Mesothelial cell of epicardium (in vitro differentiated cells): ENCODE data around the gene DNPH1. TPM values are rescaled to one million over a fixed set of nuclear protein-coding genes. Genes with fewer than 3 reads are reported as not detected.

Experiments used
- DNase-seq, 2 experiments: peaks; one replicate each; pipeline ENCODE4 v3.0.0; 2021; ENCODE audit warnings: low spot score in 2 of 2; ENCODE audit not compliant: unreplicated experiment in 2 of 2
- H3K27ac Mint-ChIP-seq: 2 replicates; pipeline ENCODE4 v1.8.0; 2021; ENCODE audit warnings: mixed read lengths
- H3K27me3 Mint-ChIP-seq: 2 replicates; pipeline ENCODE4 v1.8.0; 2021; ENCODE audit warnings: low read depth, mixed read lengths
- H3K36me3 Mint-ChIP-seq: 2 replicates; pipeline ENCODE4 v1.8.0; 2021; ENCODE audit warnings: mixed read lengths
- H3K4me1 Mint-ChIP-seq: 2 replicates; pipeline ENCODE4 v1.8.0; 2021; ENCODE audit warnings: mixed read lengths
- H3K4me3 Mint-ChIP-seq: 2 replicates; pipeline ENCODE4 v1.8.0; 2021; ENCODE audit warnings: mild to moderate bottlenecking, moderate library complexity, mixed read lengths
- H3K9me3 Mint-ChIP-seq: 2 replicates; pipeline ENCODE4 v1.8.0; 2021; ENCODE audit warnings: mixed read lengths
- total RNA-seq: library from RNA; stranded (reverse); gene quantifications from 3 replicates; pipeline ENCODE4 v1.2.1, GENCODE V29; 2021
- TF ChIP-seq, protein P1 (sequence below): fragments of 200-600 bp; sonication (generic); IDR thresholded peaks from one replicate; pipeline ENCODE4 v1.5.0; 2021; ENCODE audit warnings: antibody characterized with exemption; ENCODE audit not compliant: unreplicated experiment

The DNPH1 gene
- total RNA-seq, 1 donor from 2014 or later: 52.3 TPM

DNA sequence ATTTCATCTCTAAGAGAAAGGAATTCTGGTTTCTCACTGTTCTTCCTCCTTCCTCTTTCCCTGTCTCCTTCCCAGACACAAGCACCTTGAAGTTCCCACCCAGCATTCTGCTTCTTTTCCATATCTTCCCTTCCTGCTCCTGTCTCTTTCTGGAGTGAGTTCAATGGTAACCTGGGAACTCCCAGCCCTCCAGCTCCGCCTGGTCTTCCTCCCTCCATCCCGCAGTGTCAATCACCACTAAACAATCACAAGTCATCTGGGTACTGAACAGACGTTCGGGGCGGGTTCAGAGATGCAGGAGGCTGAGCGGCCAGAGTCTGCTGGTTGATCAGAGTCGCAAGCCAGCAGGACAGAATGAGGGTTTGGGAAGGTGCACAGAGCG lies 21.7 kb upstream of the DNPH1 start:
- Mint-ChIP-seq H3K27me3 (peaks cover 36% of the 10 kb centered on the region), H3K4me1 (peaks cover 31% of the 10 kb centered on the region), H3K27ac (no peak overlapping the region), H3K36me3 (no peaks in the 10 kb centered on the region), H3K9me3 (no peaks in the 10 kb centered on the region), H3K4me3 (no peak overlapping the region)
- no peak for DNase-seq
- TF ChIP-seq, protein P1, sequence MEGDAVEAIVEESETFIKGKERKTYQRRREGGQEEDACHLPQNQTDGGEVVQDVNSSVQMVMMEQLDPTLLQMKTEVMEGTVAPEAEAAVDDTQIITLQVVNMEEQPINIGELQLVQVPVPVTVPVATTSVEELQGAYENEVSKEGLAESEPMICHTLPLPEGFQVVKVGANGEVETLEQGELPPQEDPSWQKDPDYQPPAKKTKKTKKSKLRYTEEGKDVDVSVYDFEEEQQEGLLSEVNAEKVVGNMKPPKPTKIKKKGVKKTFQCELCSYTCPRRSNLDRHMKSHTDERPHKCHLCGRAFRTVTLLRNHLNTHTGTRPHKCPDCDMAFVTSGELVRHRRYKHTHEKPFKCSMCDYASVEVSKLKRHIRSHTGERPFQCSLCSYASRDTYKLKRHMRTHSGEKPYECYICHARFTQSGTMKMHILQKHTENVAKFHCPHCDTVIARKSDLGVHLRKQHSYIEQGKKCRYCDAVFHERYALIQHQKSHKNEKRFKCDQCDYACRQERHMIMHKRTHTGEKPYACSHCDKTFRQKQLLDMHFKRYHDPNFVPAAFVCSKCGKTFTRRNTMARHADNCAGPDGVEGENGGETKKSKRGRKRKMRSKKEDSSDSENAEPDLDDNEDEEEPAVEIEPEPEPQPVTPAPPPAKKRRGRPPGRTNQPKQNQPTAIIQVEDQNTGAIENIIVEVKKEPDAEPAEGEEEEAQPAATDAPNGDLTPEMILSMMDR: no peak

DNA sequence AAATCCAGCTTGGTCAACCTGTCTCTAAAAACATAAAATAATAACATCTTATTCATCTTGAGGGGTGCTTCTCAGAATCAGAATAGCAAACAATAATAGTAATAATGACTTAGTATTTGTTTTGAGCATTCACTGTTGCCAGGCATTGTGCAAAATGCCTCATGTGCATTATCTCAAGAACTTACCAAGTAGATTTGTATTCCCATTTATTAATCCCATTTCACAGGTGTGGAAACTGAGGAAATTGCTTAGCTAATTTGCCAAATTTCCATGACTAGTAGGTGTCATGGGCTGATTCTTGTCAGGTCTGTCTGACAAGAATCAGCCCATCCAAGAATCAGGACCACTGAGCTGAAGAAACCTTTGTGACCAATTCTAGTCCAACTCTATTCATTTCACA lies 19.5 kb upstream of the DNPH1 start:
- Mint-ChIP-seq H3K27me3 (peaks cover 34% of the 10 kb centered on the region), H3K9me3 (no peaks in the 10 kb centered on the region), H3K4me1 (peaks cover 27% of the 10 kb centered on the region), H3K27ac (no peak overlapping the region), H3K36me3 (no peaks in the 10 kb centered on the region), H3K4me3 (no peak overlapping the region)
- TF ChIP-seq, protein P1: no peak
- no peak for DNase-seq

- H3K4me1 Mint-ChIP-seq: peaks cover 27% of the 10 kb centered on the region
- peak overlapping the region; percentile 68 for H3K27ac Mint-ChIP-seq
- no peaks in the 10 kb centered on the region for H3K9me3 Mint-ChIP-seq
- no peak for DNase-seq
- TF ChIP-seq, protein P1: no peak
- peaks cover 33% of the 10 kb centered on the region for H3K27me3 Mint-ChIP-seq
- peak overlapping the region; percentile 78 for H3K4me3 Mint-ChIP-seq
- no peaks in the 10 kb centered on the region for H3K36me3 Mint-ChIP-seq
Observed at GRCh38 chr6:43248101-43248500, 18.8 kb upstream of the DNPH1 start.

DNA sequence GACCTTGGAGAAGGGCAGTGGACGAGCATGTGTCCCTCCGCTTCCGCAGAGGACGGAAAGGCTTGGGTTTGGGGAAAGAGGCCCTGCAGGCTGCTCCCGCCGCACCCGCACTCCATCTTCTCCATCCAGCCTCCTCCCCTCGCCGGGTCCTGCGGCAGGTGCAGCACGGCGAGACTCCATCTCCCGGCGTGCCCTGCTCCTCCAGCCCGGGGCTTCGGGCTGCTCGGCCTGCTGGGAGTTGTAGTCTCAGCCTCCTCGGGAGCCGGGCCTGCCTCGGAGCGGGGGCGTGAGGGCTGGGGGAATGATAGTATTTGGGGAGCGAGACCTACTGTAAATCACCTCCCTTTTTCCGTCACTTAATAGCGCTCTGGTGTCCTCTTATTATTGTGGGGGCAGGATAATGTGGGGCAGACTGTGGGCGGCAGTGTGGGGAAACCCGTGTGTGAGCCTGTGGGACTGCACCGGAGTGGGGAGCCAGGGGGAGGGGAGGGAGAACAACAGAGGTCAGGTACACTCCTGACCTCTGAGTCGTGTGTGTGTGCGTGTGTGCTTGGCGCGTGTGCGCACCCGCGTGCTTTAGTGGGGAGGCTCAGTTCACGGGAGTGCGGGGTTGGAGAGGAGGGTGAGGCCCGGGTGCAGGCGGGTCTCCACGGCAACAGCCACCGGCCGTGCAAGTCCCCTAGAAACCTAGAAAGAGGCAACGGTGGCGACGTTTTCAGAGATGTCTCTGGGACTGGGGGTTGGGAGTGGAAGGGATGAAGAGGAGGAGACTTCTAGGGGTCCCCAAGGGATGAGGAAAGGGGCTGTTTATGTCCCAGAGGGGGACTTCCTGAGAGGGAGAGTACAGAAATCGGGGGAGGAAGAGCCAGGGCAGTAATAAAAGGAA lies 18.1 kb upstream of the DNPH1 start:
- no peaks in the 10 kb centered on the region for H3K36me3 Mint-ChIP-seq
- peaks cover 27% of the 10 kb centered on the region for H3K4me1 Mint-ChIP-seq
- H3K27ac Mint-ChIP-seq: peak overlapping the region; percentile 68
- H3K9me3 Mint-ChIP-seq: no peaks in the 10 kb centered on the region
- peak overlapping the region; percentile 78 for H3K4me3 Mint-ChIP-seq
- peaks cover 30% of the 10 kb centered on the region for H3K27me3 Mint-ChIP-seq
- TF ChIP-seq, protein P1: no peak
- peak; percentile 54 to 78 for DNase-seq

DNA sequence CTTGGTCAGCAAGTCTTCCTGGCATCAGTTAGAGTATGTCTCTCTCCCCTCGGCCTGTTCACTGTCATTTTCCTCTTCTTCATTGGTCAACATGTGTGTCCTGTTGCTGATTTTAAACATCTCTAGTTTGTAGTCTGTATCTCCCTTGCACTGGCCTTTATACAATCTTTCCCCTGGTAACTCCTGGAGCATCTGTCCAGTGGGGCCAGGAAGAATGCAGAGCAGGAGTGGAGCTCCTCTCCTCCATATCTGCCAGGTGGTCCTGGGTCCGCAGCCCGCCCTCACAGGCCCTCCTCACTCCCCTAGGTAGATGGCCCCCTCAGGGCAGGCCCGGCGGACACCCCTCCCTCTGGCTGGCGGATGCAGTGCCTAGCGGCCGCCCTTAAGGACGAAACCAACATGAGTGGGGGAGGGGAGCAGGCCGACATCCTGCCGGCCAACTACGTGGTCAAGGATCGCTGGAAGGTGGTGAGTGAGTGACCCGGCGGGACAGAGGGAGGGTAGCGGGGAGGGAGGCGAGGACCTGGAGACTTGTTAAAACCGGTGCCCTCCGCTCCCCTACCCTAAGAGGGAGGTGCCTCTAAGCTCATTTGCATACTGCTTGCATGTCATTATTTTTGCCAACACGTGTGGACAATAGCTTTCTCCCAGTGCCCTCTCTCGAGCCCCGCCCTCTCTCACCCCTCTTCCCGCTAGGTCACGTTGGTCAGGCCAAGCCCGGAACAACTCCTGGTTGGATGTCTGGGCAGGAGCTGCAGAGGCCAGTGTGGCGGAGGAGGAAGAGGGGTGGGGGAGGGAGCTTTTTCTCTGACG lies 17.2 kb upstream of the DNPH1 start:
- peak overlapping the region; percentile 78 for H3K4me3 Mint-ChIP-seq
- no peaks in the 10 kb centered on the region for H3K9me3 Mint-ChIP-seq
- H3K27me3 Mint-ChIP-seq: peaks cover 25% of the 10 kb centered on the region
- TF ChIP-seq, protein P1: no peak
- H3K27ac Mint-ChIP-seq: no peak overlapping the region
- DNase-seq: no peak
- peaks cover 22% of the 10 kb centered on the region for H3K4me1 Mint-ChIP-seq
- H3K36me3 Mint-ChIP-seq: no peaks in the 10 kb centered on the region
